SHP77 treated with DMSO at 0.1 percent for 48 hours (cell line): ENCODE results near the gene AADAT.
A peak's percentile ranks its signal among the peaks of the same experiment; 100 is the strongest.
"Not testable (repeated sequence)": the region's sequence is repeated elsewhere in the genome, so short reads cannot be mapped to it uniquely, and the experiment has no call there.

Experiments
- DNase-seq: peaks from one replicate; lab custom pipeline; 2025; lab: John Stamatoyannopoulos, UW

AADAT gene

DNA sequence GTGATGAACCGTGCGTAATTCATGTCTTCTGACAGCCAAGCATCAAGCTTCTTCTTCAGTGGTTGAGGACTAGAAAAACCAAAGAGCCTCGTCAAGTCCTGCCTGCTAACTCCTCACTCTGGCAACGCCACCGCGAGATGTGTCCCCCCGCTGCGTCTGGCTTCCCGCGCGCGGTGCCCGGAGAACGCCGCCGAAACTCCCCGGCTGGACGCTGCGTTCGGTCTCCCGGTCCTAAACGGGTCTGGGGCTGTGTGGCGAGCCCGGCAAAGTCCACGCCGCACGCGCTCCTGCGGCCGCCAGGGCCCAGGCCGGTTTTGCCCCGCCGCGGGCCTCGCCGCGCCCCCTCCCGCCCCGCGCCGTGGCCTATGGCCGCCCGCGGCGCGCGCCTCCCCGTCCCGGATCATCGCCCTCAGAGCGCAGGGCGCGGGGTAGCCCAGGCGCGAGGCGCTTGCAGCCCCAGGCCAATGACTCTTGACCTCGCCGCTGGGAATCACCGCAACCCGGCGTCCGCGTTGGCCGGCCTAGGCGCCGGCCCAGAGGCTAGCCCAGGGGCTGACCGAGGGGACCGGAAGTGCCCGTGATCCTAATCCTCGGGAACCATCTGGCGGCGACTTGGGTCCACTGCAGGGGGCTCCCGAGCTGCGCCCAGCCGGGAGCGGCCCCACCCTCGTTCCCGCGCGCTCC lies at the start of gene AADAT:
Gene AADAT (minus strand): TSS at position 289 of the 684 bp plus-strand sequence. CDS start 266 bp downstream, at position 23.
- peak; percentile 66 for DNase-seq

GRCh38 chr4:170138580-170139194 lies 48.9 kb upstream of the AADAT start:
- peak; percentile 68 for DNase-seq

DNA sequence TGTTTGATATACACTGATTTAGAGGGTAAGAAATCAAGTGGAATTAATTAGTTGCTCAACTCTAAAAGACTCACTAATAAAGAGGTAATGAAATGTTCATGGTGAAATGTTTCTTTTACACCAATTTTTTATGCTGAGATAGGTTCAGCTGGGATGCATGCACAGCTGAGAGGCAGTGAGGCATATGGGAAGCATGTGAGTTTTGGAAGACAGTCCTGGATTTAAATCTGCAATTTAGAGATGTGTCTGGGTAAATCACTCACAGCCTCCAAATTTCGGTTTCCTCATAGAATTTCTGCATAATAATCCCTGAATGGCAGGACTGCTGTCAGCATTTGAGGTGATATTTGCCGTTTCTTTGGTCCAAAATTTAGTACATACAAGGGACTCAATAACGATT lies 48.2 kb upstream of the AADAT start:
- no peak for DNase-seq

- DNase-seq: no peak
Measured at GRCh38 chr4:170137466-170137865, 47.7 kb upstream of the AADAT start.

- peak; percentile 6 for DNase-seq
Measured at GRCh38 chr4:170134821-170135220, 45.1 kb upstream of the AADAT start.

GRCh38 chr4:170128219-170128804 lies 38.6 kb upstream of the AADAT start:
- no peak for DNase-seq

GRCh38 chr4:170127758-170128157 lies 38.0 kb upstream of the AADAT start:
- no peak for DNase-seq

DNA sequence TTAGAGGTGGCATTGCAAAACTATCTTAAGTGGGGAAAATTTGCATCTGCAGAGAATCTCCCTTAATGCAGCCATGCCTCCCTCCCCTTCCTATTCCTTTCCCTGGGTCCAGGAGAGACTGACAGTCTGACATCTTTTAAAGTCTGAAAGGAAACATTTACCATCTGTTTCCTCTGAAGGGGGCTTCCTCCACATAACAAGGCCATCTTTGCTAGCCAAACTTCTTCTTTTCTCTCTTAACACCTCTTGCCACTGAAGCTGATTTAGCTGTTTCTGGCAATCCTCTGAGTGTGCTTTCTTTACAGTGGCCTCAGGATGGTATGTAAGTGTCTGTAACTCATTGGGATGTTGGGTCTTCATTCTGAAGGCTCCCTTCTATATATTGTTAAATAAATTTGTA lies 34.6 kb upstream of the AADAT start:
- DNase-seq: no peak

DNA sequence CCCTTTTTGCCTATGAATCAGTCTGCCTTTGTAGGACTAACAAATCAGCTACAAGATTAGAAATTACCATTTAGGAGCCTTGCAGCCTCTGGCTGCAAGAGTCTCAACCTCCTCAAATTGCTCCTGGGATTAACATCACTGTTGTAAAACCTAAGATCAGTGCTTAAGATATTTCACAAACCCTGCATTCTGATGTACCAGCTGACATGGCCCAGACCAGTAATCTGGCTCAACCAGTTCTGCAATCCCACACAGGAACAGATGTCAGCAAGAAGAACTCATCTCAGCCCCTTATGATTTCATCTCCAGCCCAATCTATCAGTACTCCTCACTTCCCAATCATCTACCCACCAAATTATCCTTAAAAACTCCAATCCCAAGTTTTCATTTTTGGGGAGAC lies 32.5 kb upstream of the AADAT start:
- DNase-seq: no peak

- no peak for DNase-seq
Measured at GRCh38 chr4:170114636-170115035, 24.9 kb upstream of the AADAT start.

DNA sequence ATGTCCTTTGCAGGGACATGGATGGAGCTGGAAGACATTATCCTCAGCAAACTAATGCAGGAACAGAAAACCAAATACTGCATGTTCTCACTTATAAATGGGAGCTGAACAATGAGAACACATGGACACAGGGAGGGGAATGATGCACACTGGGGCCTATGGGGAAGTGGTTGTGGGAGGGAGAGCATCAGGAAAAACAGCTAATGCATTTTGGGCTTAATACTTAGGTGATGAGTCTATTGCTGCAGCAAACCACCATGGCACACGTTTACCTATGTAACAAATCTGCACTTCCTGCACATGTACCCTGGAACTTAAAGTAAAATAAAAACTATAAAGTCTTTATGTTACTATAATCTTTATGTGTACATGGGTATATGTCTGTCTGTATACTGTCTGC lies 24.4 kb upstream of the AADAT start:
- not testable (repeated sequence) for DNase-seq

DNA sequence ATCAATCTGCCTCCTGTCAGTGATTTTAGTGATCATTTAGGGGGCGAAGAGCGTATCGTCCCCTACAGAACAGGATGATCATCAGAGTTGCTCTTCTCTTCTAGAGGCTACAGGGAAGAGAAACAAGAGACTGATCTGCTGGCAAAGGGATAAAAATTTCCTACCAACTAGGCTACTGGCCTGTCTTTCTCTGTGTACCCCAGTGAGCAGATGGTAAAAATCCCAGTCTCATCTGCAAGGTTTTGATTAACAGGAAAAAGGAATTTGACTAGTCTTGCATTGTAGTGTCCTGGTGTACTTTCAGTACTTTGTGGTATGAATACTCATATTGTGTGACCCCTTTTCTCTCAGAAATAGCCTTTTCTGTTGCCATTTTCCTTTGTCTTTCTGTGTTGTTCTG lies 21.8 kb upstream of the AADAT start:
- DNase-seq: no peak

- DNase-seq: no peak
Measured at GRCh38 chr4:170111085-170111484, 21.3 kb upstream of the AADAT start.

- no peak for DNase-seq
Measured at GRCh38 chr4:170110285-170110672, 20.5 kb upstream of the AADAT start.

DNA sequence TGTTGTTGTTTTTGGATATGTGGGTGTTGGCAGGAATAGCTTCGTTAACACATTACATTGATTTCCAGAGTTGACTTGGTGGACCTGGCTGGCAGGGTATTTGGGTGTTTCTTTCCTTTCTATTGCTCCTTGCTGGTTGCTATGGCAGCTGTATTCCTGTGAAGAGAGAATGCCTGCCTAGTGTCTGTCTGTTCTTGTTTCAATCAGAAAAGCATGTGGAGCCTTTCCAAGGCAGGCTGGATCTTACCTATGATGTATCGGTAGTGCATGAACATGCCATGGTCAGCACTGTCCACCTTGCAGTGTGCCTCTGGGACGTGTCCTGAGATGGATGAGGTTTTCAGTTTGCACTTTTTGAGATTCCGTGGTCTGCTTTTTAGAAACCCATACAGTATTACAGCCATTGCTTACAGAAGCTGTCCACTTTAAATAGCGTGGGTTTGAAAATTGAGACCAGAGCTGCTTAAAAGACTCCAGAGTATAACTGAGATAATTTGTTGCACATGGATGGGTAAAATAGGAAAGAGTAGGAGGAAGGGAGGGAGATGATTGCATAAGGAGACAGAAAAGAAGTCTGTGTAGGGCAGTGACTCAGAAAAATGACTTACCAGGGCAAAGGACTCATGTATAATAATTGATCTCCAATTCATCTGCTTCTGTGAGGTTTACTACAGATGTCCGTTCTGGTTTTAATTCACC lies 20.0 kb upstream of the AADAT start:
- DNase-seq: no peak

- DNase-seq: no peak
Measured at GRCh38 chr4:170106900-170107299, 17.1 kb upstream of the AADAT start.

DNA sequence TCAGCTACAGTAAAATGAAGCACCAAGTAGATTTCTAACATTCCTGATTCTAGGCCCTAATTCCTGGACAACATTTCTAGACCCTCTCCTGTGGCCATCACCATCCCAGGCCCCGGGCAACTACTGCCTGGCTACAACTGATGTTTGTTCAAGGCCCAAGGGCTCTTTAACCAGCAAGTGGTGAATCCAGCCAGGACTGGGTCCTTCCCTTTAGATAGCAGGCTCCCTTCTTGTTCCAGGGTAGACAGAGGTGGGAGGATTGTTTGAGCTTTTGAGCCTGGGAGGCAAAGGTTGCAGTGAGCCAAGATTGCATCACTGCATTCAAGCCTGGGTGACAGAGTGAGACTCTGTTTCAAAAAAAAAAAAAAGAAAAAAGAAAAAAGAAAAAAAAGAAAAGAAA lies 12.7 kb upstream of the AADAT start:
- DNase-seq: no peak

- DNase-seq: not testable (repeated sequence)
Measured at GRCh38 chr4:170098171-170098570, 8.4 kb upstream of the AADAT start.

DNA sequence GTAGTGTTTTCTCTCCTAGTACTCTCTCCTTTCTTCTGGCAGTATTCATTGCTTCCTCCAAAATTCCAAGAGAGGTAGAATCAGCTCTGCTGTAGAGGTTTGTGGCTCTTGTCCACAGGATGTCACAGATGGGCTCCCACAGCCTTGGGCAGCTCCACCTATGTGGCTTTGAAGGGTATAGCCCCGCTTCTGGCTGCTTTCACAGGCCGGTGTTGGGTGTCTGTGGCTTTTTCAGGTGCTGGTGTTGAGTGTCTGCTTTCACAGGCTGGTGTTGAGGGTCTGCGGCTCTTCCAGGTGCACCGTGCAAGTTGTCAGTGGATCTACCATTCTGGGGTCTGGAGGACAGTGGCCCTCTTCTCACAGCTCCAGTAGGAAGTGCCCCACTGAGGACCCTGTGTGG lies 7.9 kb upstream of the AADAT start:
- DNase-seq: no peak

DNA sequence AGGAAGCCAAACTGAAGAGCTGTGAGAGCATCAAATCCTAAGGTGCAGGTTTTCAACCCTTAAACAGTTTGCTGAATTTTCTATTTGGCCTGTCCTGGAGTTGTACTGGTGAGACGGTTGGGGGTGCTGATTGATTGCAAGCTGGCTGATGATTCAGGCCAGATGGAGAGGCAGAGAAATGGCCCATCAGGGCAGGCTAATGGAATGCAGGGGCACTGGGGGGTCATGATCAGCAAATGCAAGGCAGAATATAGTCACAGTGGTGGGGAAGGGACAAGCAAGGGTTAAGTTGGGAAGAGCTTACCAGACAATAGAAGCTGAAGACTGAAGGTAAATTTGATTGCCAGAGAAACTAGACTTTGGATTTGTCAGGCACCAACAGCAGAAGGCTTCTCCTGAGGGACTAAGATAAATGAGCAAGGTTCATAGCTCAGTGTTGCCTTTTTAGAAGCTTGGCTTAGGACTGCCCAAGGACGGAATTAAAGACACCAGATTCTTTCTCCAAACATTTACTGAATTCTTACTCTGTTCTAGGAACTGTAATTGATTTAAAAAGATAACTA lies 4.3 kb upstream of the AADAT start:
- DNase-seq: no peak

- DNase-seq: no peak
Measured at GRCh38 chr4:170091069-170091696, 1.4 kb upstream of the AADAT start.
